ENCODE data around the gene PDSS2.

Gene PDSS2

DNA sequence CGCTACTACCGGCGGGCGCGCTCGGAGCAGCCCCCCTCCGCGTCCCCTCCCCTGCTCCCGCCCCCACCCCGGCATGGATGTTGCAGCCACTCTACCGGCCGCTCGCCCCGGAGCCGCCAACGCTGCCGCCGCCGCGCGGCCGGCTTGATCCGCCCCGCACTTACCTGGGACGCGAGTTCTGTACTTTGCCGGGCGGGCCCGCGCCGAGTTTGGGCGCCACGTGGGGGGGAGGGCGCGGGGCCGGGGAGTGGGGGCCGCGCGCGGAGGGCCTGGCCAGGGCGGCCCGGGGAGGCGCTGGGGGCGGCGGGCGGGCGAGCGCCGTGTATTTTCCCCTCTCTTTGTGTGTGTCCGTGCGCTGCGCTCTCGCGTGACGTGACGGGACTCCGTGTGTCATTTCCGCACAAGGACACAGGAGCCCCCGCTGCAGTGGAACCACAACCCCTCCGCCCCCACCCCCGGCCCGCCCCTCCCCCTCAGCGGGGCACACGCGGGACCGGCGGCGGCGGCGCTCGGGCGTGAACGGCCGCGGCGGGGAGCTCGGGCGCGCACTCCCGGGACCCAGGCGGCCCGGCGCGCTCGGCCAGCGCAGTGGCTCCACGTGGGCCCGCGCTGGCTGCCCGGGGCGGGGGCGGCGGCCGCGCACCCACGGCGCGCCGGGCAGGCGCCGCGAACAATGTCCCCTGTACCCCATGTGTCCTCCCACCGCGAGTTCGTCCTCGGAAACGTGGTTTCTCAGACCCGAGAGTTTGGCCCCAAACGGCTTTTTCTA is 344.3 kb downstream of the PDSS2 start, which contains the start of gene BEND3:
TSS of gene BEND3 (minus strand) at position 590 of the 769 bp plus-strand sequence. CDS start 16,230 bp downstream, outside the sequence.
- peak; percentile 53 for DNase-seq

DNA sequence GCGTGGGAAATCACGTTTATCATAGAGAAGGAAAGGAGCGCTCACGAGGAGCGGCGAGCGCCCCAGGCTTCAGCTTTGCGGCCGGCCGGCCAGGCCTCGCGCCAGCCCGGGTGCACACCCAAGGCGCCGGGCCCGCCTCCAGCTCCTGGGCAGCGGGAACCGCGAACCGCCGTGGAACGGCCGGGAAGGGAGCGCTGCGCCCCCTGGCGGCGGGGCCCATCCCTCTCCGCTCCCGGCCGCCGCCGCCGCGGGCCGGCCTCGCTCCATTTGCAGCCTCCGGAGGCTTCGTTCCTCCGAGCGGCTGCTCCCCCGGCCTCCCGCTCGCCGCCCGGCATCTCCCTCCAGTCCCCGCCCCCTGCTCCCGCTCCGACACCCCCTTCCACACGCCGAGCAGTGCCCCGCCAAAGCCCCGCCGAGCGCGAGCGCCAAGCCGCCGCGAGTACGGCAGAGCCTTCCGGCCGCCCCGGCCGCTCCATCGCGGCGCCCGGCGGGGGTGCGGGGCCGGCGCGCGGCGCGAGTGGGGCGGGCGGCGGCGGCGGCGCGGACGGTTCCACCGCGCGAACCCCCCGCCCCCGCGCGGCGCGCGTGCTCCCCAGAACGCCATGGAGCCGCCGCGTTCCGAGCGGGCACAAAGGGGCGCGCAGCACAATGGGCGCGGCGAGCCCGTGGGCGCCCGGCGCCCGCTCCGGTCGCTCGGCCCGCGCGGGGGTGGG is 345.0 kb downstream of the PDSS2 start:
- peak; percentile 72 for DNase-seq

DNA sequence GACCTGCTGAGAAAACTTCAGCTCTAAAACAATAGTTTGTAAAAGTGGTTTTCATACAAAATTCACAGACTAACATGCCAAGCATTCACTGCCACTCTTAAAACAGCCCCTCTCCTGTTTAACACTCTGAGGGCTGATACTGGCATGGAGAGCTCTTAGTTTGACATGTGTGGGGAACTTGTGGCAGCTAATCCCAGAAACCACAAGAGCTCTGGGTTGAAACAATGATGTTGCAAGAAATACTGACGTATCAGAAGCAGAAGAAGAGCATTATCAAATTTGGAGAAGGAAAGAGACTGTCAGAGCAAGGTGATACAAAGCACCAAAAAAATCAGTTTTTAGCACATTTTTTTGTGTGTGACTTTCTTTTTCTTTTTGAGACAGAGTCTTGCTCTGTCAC is 349.2 kb downstream of the PDSS2 start:
- no peak for DNase-seq

DNA sequence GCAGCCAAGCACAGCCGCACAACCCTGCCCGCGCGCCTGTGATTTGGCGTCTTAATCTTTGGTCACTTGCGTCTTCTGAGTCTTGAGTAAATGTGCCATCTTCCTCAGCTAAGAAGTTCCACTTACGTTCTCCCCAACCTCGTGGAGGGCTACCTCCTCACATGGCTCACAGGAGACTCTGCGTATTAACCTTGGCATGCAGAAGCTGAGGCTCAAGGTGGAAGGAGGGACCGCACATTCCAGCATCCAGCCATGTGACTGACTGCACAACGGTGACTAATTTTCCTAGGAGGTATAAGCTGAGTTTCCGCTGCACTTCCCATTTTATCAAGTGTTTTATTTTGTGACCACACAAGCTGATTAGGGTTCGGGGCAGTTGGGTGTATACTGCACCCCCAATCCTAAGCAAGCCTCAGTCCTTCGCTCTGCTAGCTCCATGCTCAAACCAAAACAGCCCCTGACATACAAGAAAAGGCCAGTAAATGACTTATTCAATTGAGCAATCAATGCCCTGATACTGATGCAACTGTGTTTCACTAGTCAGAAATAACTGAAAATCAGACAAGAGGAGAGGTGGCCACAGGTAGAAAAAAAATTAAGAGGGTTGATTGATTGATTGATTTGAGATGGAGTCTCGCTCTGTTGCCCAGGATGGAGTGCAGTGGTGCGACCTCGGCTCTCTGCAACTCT is 351.0 kb downstream of the PDSS2 start:
- DNase-seq, result no peak

DNA sequence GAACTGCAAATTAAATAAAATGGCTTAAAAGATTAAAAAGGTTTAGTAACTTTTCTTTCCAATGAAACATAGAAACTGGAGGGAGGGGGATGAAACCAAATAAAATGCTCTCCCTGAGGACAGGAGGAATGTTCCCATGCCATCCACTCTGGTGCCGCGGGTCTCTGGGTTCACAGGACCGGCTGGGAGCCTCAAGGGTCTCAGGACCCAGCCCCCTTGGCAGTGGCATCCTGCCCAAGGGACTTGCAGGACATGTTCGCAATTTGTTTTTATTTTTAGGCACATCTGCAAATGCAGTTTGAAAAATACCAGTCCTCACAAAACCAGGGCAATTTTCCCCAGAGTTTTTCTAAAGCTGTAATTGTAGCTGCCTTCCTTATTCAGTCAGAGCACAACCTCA is 351.6 kb downstream of the PDSS2 start:
- no peak for DNase-seq

DNA sequence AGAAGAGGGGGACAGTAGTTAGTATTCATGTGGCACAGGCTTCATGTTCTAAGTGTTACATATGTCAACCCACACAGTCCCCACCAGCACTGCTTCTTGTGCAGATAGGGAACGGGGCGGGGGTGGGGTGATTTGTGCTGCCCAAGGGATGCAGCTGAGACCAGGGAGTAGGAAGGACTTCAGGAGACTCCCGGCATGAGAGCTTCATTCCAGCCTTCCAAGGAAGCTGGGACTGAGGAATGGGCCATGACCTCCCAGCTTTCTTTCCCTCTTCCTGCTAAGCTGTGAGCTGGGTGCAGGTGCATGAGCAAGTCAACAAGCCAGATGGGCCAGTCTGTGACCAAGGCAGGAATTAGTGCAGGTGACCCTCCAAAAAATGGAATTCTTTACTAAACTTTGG is 353.2 kb downstream of the PDSS2 start:
- no peak for DNase-seq

- no peak for DNase-seq
Measured at GRCh38 chr6:107105511-107106116, 353.8 kb downstream of the PDSS2 start.

GRCh38 chr6:107103082-107103481 is 356.3 kb downstream of the PDSS2 start:
- no peak for DNase-seq

Data from activated naive CD4-positive, alpha-beta T cell treated with anti-CD3 and anti-CD28 coated beads, Interleukin-2, amount 50 U/mL, for 16 hours (primary cell).